T-helper 1 cell treated with Interleukin-12 subunit alpha and Interleukin-12 subunit beta and Interleukin-4 antibody, amounts not matched to agents 30 ng/mL and 1 ng/mL, for 36 hours (primary cell): ENCODE measurements around the gene NBEAL1. TPM values are rescaled to one million over a fixed set of nuclear protein-coding genes. Genes with fewer than 3 reads are reported as not detected.
"Not testable (repeated sequence)": the region's sequence is repeated elsewhere in the genome, so short reads cannot be mapped to it uniquely, and the experiment has no call there.

Source experiments
- intact Hi-C: fragments of 100-400 bp; cut with micrococcal nuclease; formaldehyde crosslinking; loops from one replicate; pipeline ENCODE4 v1.15.1; 2024
- total RNA-seq: library from RNA; stranded (reverse); gene quantifications from 2 replicates; pipeline ENCODE4 v1.2.3, GENCODE V29; 2022

NBEAL1 gene
- 12.7 and 16.7 TPM in 2 replicates for total RNA-seq

DNA sequence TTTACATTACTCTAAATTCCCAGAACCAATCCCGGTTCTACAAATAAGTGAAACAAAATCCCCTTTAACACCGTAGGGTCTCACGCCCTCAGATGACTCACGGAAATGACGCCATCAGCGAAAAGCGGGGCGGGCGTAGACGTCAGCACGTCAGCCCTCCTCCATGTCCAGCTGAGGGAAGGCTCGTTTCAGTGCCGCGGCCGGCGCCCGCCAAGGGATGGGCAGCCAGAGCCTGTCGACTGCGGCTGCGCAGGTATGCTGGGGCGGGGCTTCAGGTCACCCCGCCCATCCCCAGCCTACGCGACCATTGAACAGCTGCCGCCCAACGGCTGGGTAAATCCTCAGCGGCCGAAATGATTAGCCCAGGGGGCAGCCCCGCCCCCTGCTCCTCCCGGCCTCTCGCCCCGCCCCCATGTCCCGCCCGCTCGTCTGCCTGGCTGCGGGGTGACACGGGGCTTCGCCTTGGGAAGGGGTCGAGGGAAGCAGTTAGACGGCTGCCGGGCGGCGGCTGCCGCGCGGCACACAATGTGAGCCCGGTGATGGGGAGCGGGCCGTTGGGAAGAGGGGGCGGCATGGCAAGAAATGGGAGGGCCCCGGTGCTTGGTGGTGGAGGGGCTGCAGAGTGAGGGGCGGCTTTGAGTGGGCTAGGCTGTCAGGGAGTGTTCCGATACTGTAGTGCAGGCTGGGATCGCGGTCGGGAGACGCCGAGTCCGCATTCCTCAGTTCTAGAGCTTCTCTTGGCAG is at the start of gene NBEAL1:
TSS of gene NBEAL1 (plus strand) at position 420 of the 744 bp plus-strand sequence. CDS start 1,510 bp downstream, outside the sequence.
- intact Hi-C loops = loop anchor here (1.0 to 10.0 kb wide), 16 partner anchors 49 to 1780 kb away; partner anchors contain the start of genes ABI2, BMPR2, CD28 and CYP20A1

DNA sequence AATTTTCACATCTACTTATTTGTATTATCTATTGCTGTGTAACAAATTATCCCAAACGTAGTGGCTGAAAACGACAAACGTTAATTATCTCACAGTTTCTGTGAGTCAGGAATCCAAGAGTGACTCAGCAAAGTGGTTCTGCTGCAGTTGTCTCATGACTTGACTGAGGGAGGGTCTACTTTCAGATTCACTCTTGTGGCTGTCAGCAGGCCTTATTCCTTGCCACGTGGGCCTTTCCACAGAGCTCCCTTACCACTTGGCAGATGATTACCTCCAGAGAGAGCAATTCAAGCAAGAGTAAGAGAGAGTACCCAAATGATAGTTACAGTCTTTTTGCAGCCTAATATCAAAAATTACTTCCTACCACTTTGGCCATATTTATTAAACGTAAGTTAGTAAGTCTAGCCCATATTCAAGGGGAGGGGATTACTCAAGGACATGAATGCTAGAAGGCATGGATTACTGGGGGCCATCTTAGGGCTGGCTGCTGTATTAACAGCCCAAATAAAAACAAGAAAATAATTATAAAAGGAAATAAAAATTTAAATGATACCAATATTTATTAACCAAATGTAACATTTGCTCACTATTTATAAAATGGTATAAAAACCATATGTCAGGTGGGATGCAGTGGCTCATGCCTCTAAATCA is 48.7 kb upstream of the NBEAL1 start:
- intact Hi-C loops = loop anchor here (1.0 to 5.0 kb wide), 3 partner anchors 48 to 271 kb away; partner anchors contain the start of genes CARF, CYP20A1, NBEAL1 and WDR12

DNA sequence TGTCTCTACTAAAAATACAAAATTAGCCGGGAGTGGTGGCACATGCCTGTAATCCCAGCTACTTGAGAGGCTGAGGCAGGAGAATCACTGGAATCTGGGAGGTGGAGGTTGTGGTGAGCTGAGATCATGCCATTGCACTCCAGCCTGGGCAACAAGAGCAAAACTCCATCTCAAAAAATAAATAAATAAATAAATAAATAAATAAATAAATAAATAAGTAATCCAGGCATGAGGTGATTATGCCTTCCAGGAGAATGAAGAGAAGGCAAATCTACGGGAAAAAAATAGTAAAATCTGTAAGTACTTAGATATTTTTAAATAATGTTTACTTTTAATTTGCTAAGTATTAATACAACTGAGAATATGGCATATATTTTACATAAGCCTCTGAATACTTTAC is 45.3 kb upstream of the NBEAL1 start:
- intact Hi-C loops = loop anchor here (5.0 kb wide), 2 partner anchors 57 to 268 kb away; partner anchors contain the start of genes CARF, CYP20A1 and WDR12

DNA sequence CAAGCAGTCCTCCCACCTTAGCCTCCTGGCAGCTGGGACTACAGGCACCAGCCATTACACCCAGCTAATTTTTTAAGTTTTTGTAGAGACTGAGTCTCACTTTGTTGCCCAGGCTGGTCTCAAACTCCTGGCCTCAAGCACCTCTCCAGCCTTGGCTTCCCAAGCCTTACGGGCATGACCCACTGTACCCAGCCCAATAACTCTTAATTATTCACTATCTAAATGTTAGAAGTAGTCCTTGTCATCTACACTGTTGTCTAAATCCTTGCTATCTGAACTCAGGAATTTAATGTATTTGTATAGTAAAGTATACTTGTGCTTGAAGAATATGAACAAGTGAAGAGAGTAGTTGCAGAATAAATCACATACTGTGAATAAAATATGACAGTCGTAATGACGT is 37.9 kb upstream of the NBEAL1 start:
- intact Hi-C loops = no loop called here

DNA sequence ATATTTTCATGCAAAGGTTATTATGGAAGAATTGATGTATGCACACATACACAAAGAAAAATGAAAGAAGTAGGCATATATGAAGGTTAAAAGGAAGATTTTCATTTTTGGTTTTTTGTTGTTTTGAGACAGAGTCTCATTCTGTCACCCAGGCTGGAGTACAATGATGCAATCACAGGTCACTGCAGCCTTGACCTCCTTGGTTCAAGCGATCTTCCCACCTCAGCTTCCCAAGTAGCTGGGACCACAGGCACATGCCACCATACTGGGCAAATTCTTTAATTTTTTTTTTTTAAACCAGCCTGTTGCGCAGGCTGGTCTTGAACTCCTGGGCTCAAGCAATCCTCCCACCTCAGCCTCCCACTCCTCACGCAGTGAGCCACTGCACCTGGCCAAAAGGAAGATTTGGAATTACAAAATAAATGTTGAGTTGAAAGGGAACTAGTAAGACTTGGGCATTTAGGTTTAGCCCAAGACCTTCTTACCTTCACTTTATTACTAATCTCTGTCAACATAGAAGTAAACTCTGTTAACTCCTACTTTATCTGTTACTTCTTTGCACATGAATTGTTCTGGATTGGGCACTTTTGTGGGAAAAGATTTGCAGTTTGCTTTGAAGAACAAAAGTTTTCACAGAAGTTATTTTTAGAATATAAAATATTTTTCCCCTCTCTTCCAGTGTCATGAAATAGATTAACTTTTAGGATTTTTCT is 31.7 kb upstream of the NBEAL1 start:
- intact Hi-C loops = no loop called here

DNA sequence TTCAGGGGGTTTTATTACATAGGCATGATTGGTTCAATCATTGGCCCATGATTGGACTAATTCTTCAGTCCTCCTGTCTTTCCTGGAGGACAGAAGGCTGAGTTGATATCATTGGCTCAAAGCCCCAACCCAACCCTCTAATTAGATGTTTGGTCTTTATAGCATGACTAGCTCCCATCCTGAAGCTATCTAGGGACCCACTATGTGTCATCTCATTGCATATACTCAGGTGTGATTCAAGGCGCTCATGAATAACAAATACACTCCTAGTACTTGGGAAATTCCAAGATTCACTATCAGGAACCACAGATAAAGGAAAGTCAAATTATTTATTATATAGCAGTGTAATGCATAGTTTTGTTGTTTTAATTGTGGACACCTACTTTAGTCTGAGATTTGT is 24.9 kb upstream of the NBEAL1 start:
- intact Hi-C loops = no loop called here

DNA sequence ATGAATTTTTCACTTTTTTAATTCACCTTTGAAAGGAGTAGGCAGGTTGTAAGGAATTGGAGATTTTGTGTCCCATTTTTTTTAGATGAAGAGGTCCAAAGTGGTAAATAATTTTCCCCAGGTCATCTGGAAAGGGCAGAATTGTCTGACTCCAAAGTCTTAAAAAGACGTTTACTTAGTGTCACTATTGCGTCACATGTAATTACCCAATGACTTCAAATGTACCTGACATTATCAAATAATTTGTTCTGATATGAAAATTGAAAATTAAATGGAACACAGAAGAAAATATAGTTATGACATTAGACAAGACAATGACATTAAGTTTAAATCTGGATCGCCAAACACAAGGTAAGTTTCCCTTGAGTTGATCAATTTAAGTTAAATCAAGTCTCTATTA is 24.2 kb upstream of the NBEAL1 start:
- intact Hi-C loops = no loop called here

DNA sequence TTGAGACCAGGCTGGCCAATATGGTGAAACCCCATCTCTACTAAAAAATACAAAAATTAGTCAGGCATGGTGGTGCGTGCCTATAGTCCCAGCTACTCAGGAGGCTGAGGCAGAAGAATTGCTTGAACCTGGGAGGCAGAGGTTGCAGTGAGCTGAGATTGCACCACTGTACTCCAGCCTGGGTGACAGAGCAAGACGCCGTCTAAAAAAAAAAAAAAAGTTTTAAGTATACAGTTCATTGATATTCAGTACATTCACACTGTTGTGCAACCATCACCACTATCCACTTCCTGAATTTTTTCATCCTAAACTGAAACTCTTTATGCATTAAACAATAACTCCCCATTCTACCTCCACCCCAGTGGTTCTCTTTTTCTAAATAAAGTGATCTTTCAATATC is 17.6 kb upstream of the NBEAL1 start:
- intact Hi-C loops = not testable (repeated sequence)

DNA sequence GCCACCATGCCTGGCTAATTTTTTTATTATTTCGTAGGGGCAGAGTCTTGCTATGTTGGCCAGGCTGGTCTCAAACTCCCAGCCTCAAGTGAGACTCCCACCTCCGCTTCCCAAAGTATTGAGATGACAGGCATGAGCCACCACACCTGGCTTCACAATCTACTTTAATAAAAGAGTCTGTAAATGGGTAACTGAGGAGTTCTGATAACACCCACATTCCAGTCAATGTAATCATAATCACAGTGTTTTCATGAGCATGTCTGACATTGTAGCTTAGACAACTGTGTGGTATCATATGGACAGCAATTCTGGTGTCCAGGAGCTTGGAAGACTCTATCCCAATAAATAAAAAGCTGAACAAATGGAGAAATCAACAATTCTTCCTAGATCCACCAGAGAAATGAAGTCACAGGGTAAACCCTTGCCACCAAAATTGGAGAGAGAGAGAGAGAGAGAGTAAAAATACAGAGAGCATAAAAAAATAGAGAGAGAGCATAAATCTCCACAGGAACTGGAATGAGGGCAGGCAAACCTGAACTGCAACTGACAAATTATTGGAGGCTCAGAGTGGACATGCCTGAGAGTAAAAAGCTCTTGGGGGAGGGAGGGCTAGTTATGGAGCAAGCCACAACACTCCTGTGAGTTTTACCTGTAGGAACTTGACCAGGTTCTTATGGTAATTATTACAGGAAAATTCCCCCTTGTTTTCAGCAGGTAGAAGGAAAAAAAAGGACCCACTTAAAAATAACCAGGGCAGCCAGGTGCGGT is 12.4 kb upstream of the NBEAL1 start:
- intact Hi-C loops = no loop called here

DNA sequence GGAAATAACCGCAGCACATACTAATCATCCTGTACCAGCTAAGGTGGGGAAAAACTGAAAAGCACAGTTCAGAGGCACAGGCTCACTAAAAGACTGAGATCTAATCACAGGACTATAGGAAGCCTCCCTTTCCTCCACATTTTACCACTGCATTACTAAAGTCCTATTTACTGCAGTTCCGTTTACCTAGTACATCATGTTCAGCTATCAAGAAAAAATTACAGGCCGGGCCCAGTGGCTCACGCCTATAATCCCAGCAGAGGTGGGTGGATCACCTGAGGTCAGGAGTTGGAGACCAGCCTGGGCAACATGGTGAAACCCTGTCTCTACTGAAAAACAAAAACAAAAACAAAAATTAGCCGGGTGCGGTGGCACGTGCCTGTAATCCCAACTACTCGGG is 11.0 kb upstream of the NBEAL1 start:
- intact Hi-C loops = no loop called here

DNA sequence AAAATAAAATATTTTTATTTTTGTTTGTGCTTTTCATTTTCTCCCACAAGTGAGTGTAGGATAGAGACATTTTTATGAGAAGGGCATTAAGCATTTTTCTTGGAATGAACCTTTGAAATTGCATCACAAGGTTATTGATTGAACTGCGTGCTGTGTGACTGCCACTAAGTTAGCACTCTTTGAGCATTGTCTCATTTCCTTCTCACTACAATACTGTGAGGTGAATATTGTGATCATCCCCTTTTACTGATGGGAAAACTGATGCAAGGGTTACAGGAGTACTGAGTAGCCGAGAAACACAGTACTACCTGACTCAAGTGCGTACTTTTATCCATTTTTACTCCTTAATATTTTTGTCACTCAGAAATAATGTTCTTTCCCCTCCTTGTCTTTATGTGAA is 2.0 kb downstream of the NBEAL1 start:
- intact Hi-C loops = loop anchor here (1.0 to 10.0 kb wide), 3 partner anchors 444 to 1782 kb away; no protein-coding TSS in a partner anchor

DNA sequence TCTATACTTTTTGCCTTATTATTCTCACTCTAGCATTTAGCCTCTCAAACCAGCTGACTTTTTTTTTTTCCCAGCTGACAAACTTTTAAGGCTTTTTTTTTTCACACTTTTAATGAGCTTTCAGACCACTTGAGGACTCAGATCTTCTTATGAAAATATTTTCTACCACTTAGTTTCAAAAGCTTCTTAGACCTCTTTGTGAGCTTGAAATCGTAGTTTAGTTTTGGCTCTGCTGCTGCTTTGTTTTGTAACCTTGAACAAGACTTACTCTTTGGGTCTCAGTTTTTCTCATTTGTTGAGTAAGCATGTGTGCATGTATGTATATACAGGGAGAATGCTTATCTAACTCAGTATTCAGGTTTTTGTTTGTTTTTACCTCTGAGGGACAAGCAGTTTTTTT is 3.5 kb downstream of the NBEAL1 start:
- intact Hi-C loops = loop anchor here (5.0 to 10.0 kb wide), 2 partner anchors 446 to 1783 kb away; no protein-coding TSS in a partner anchor

DNA sequence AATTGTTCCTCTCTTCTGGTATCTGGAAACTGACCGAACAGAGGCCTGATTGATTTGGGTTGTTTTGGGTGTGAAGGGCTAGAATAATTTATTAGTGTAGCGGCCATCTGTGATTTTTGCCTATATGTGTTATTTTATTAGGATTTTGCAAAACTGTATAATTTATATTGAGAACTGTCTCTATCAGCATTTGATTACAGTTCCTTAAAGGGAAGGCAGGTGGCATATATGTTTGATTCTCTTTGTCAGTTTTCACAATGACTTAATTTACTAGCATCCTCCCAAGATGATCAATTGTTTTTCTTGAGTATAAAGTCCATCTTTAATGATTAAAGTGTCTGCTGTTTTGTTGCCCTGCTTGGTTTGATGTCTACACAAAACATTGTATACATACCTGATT is 4.5 kb downstream of the NBEAL1 start:
- intact Hi-C loops = loop anchor here (5.0 to 10.0 kb wide), 2 partner anchors 447 to 1784 kb away; no protein-coding TSS in a partner anchor

DNA sequence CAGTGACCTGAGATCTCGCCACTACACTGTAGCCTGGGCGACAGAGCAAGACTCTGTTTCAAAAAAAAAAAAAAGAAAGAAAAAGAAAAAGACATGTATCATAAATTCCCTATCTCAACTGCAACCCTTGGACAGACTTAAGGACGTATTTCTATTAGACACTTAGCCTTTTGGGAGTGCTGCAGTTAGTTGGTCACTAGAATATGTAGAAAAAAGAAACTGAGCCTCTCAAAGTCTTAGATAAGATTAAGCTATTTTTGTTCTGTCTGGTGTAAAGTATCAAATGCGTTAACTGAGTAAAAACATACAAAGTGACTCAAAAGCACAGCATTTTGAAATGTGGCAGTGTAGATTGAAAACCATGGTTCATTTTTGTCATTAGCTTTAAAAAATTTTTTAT is 7.3 kb downstream of the NBEAL1 start:
- intact Hi-C loops = no loop called here

DNA sequence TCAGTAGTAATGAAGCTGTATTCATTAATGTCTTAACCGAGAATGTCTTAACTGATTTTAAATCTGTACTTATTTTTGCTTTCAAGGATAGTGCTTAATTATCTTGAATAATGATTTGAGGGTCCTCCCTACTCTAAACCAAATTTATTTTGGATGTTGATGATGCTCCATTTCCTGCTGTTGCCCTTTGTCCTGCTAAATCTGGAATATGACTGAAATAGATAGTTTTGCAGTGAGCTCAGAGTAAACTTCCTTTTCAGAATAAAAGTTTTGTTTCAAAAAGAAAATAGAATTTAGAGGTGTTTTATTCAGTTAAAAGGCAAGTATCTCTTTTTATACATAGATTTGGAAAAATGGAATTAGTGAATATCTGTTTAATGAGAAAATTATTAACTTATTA is 8.1 kb downstream of the NBEAL1 start:
- intact Hi-C loops = no loop called here

DNA sequence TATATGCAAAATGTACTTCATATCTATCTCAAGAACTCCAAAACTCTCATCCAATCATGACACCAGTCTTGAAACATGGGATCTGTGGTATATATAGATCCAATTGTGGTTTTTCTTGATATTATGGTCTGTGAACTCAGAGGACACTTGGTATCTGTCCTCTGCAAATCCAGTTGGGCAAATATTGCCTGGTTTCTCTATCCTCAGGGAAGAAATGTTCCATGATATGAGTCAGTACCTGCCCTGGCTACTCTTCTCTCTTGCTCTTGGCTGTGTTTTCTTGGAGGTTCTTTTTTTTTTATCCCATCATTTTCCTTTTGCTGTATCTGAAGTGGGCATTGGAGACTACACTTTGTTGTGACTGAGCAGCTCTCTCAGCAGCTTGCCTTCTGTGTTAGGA is 10.9 kb downstream of the NBEAL1 start:
- intact Hi-C loops = no loop called here

DNA sequence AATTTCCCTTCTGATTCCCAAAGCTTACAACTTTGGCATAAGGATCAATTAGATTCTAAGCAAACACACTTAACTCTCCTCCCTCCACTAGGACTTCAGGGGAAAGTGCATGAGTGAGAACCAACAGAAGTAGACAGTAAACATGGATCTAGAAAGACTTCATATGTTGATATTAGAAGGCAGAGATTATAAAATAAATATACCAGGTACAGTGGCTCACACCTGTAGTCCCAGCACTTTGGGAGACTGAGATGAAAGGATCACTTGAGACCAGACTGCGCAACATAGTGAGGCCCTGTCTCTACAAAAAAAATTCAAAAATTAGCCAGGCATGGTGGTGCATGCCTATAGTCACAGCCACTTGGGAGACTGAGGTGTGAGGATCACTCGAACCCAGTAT is 15.9 kb downstream of the NBEAL1 start:
- intact Hi-C loops = no loop called here

DNA sequence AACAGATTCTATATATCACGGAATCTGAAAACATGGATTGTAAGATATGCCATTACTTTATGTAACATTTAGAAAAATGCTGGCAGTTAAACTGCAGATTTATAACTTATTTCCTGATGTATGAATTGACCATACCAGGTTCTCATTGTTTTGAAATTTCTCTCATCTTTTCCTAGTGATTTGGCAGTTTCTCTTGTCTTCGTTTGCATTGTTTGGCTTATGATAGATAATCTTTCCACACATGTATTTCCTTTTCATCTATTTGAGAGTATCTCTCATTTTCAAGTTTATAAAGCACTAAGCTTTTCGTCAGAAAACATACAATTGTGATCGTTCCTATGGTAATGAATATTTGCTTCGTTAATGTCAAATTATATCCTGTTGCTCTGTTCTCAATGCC is 16.3 kb downstream of the NBEAL1 start:
- intact Hi-C loops = no loop called here

DNA sequence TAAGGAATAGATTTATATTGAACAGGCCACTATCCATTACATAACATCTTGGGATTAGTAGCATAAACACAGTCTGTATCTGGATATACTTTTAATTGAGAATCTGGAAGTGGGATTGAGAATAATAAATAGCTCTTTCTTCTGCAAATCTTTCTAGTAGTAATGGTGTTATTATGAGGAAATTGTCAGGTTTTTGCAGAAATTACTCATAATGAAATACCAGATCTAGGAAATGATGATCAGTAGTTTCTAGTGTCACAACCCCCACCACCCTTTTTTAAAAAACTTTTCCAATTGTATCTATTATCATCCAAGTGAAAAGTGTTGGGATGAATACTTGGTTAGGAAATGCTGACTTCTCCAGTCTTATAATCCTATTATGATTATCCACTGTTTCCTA is 18.7 kb downstream of the NBEAL1 start:
- intact Hi-C loops = no loop called here

DNA sequence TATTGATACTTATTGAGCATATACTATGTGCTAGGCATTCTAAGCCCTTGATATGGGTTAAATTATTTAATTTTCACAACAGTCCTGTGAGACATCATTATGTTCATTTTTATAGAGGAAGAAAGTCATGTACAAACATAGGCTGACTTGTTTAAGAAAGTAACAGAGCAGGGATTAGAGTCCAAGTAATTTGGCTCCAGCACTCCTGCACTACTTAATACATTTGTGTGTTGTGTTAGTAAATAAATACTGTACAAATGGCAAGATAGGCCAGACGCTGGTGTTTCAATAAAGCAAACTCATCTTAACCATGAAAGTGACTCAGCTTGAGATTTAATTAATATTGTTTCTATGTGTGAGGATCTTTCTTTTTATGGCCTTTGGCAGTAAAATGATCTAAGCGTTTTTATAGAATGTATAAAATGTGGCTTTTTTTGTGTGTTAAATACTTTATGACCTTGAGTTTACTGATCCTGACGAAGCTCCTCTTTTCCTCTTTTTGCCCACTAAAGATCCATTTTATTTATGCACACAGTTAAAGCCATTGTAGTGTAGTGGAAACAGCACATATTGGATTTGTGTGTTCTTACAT is 21.3 kb downstream of the NBEAL1 start:
- intact Hi-C loops = no loop called here

DNA sequence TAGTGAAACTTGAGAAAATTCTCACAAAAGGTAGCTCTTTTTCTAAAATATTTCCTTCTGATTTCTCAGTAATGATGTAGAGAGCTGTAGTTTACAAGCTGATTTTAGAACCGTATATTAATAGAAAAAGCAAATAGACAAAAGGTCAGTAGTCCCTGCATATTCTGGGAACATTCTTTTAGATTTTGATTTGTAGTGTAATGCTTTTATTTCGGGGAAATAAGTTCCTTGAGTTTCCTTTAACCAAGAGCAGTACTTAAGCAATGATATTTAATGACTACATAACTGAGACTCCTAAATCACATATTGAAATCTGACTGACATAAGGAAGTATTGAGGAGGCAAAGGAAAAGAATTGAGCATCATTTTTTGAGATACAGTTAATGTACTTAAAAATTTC is 22.4 kb downstream of the NBEAL1 start:
- intact Hi-C loops = no loop called here
